Stimulated activated naive CD8-positive, alpha-beta T cell treated with anti-CD3 and anti-CD28 coated beads, Interleukin-15, Interleukin-2, amounts not matched to agents 100 U/mL and 50 U/mL, for 24 hours (primary cell): ENCODE results near the gene BCAT1.
A peak's percentile ranks its signal among the peaks of the same experiment; 100 is the strongest.
"Not testable (repeated sequence)": the region's sequence is repeated elsewhere in the genome, so short reads cannot be mapped to it uniquely, and the experiment has no call there.

ENCODE experiments used
- ATAC-seq: fragments of 150-1000 bp; cut with Tn5 transposase; one replicate; pipeline ENCODE4 v1.10.0; 2021
- DNase-seq: peaks from one replicate; pipeline ENCODE4 v3.0.0; 2021

BCAT1 gene

DNA sequence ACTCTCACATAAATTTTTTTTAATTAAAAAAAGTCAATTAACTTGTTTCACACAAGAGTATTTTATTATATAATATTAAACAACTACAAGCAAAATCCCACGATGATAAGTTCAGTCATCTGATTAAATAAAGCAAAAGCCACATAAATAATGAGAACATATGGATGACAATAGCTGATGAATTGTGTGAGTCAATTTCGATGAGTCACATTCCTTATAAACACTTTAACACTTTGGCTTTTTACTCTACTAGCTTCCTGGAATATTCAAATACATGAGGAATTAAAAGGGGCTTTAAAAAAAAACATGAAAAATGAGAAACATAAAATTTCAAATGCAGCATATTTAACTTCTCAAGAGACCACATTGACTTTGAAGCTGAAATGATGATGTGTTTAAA is 95.3 kb downstream of the BCAT1 start:
- DNase-seq = no peak

DNA sequence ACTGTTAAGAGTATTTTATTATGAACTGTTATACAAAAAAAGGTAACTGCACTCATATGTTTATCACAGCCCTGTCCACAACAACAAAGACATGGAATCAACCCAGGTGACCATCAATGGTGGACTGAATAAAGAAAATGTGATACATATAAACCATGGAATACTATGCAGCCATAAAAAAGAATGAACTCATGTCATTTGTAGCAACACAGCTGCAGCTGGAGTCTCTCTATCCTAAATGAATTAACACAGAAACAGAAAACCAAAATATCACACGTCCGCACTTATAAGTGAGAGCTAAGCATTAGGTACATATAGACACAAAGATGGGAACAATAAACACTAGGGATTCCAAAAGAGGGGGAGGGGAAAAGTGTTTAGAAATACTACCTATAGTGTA is 95.8 kb downstream of the BCAT1 start:
- DNase-seq = no peak
- no peak for ATAC-seq

More for the DNA sequence above, 95.3 kb downstream of the BCAT1 start:
- ATAC-seq = no peak

DNA sequence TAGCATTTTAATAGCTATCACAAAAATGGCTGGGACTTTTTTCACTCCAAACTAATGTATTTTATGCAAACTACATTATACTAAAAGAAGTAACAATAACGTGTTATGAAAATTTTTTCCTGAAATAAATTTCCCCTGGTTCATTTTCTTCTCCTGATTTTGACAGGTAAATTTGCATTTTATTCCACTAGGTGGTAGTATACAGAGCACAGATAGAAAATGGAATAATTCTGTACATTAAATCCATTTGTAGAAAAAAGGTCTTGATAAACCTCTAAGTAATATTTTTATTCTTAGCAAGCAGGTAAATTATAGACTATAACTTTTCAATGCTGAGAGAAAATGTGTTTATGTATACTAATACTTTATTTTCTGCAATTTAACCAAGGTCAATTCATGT is 96.5 kb downstream of the BCAT1 start:
- DNase-seq = no peak
- ATAC-seq = no peak

DNA sequence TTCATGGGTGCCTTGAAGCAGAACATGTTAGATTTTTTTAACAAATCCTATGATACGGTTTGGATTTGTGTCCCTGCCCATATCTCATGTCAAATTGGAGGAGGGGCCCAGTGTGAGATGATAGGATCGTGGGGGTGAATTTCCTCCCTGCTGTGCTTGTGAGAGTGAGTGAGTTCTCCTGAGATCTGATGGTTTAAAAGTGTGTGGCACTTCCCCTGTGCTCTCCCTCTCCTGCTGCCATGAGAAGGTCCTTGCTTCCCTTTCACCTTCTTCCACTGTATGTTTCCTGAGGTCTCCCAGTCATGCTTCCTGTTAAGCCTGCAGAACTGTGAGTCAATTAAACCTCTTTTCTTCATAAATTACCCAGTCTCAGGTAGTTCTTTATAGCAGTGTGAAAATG is 97.0 kb downstream of the BCAT1 start:
- DNase-seq, ATAC-seq: not testable (repeated sequence)

DNA sequence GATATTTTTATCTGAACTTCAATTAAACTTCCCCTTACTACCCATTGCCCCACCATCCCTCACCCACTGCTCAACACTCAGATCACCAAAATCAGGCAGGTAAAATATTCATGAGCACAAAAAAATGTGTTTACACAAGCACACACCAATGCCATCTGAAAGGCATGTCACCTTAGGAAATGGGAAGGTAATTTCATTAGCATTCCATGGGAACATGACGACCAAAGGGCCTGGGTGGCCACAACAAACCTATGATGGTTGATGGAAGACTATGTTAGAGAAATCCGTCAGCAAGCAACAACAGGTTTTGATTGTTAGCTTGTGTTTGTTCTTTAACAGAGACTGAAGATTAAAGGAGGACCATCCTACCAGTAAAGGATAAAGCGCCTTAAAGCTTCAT is 97.6 kb downstream of the BCAT1 start:
- ATAC-seq (no peak), DNase-seq (no peak)

DNA sequence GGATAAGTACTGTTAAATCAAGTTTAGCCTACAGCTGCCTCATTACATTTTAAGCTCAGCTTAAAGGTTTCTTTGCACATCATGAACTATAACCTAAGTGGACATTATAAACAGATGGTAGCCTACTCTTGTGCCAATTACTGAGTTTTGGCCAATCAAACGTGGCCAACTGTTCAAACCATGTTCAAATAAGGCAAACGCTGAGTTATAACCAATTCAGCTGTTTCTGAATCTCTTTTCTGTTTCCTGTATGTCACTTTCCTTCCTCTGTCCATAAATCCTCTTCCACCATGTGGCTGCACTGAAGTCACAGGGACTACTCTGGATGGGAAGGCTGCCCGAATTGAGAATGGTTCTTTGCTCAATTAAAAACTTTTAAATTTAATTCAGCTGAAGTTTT is 98.4 kb downstream of the BCAT1 start:
- DNase-seq (no peak), ATAC-seq (no peak)

DNA sequence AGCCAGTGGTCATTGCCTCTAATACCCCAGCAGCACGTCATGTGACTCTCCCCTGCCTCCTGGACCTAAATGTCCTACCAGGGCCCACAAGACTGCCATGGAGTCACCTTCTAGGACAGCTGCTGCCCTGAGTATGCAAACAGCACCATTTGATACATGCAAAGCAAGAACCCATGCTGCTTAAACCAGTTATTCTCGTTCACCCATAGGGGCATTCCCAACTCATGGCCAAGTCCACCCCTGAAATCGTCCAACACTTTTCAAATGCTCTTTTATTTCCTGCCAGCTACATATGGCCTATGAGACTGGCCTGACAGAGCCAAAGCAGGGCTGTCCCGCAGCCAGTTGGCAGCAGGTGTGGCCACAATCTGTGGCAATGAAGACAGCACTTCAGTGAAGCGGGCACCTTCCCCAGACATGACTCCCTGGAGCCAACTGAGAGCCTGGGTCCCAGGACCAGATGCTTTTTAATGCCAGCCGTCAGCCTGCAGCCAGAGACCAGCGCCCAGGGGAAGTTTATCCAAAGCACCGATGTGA is 99.9 kb downstream of the BCAT1 start:
- ATAC-seq = no peak
- no peak for DNase-seq

DNA sequence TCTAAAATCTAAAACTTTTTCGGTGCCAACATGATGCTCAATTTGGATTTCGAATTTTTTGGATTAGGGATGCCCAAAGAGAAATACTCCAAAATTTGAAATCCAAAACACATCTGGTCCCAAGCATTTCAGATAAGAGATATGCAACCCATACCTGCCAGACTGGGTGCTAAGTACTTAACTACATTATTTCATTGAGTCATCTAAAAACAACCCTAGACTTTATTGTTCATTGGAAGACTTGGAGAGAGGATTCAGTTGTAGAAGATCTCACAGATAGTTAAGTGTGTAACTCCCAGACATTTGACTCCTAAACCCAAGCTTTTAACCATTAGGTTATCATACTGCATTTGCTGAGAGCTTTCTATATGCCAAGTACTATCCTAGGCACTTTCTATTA is 102.2 kb downstream of the BCAT1 start:
- no peak for ATAC-seq
- DNase-seq = no peak

DNA sequence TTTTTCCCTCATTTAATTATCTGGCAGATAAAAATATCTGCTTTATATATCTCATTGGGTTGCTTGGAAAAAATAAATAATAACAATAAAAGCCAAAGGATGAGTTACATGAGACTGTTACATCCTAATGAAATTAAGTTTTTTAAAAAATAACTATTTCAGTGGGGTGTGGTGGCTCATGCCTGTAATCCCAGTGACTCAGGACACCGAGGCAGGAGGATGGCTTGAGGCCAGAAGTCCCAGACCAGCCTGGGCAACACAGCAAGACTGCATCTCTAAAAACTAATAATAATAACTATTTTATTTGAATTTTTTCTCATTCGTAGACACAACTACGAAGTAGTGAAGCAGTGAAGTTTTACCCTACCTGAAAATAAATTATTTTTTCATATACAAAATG is 103.3 kb downstream of the BCAT1 start:
- DNase-seq = no peak
- ATAC-seq = no peak

DNA sequence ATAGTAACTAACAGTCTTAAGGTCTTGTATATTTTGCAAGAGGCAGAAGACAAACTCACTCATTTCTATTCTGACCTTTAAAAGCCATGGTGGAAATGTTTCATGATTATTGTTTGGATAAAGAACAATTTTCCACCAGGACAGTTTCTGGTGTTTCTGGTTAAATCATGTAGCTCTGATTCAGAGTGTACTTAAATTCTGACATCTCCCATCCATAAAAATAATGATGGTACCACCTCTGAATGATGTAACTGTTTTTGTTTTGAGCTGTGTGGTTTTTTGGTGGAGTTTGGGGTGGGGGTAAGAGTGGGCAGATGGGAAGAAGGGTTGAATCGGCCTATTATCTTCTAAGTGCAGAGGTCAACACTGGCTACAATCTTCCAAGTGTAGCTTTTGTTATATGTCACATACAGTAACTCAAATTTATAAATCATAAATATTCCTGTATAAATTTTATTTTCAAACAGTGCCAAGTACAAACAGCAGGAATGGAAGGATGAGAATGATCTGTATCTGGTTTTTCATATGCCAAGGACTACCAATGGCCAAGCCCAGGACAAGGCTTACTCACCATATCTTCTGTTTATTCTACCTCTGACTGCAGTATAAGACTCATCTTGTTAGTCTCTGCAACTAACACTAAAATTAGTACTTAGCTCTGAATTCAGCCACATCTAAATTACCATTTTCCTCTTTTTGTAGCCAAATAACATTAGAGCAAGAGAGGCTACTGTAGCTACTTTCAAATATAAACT is 108.7 kb downstream of the BCAT1 start:
- peak; percentile 28 for ATAC-seq
- peak; percentile 17 for DNase-seq

DNA sequence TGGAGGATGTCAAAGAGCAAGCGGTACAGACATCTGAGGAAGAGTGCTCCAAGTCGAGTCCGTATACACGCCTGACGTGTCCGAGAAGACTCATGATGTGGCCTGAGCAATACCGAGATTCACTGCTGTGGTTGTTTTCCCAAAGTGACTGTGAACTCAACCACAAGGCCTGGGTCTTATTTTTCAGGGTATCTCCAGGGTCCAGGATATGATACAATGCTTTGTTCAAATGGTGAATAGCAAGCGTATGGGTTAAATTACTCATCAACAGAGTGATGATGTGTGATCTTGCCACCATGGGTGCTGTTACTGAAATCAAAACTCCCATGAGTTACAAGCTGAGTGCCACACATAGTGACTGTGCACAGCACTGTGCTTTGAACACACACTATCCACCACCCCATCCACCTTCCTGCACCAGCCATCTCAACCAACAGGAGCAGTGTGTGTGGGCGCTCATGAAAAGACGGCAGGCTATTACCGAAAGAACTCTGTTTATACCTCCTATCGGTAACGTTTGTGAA is 109.6 kb downstream of the BCAT1 start:
- DNase-seq (peak; percentile 66), ATAC-seq (peak; percentile 95)

DNA sequence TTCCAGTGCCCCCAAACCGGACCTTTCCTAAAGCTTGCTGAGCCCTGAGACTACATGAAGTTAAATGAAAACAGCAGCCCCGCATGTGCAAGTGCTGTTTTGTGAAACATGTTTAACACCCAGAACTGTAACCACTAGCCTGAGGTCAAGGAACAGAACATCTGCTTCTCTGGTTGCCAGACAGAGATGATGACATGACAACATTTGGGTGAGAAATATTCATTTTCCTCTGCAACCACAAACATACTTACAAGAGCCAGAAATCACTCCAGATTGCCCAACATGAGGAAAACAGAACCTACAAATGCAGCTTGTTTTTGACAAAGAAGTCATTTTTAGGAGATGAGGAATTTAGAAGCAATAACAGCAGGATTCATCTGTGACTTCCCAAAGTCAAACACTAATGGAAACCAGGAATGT is 110.4 kb downstream of the BCAT1 start:
- ATAC-seq = peak; percentile 11
- peak; percentile 25 for DNase-seq

DNA sequence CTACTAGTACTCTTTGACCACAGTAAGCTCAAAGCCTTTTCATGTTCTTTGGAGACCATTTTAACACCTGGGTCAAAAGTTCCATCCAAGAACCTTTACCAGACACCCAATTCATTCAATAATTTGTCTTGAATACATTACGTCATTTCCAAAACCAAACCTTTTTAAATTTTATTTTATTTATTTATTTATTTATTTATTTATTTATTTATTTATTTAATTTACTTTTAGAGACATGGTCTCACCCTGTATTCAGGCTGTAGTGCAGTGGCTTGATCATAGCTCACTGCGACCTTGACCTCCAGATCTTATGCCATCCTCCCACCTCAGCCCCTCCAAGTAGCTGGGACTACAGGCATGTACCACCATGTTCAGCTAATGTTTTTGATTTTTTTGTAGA is 113.5 kb downstream of the BCAT1 start:
- DNase-seq = no peak
- no peak for ATAC-seq

DNA sequence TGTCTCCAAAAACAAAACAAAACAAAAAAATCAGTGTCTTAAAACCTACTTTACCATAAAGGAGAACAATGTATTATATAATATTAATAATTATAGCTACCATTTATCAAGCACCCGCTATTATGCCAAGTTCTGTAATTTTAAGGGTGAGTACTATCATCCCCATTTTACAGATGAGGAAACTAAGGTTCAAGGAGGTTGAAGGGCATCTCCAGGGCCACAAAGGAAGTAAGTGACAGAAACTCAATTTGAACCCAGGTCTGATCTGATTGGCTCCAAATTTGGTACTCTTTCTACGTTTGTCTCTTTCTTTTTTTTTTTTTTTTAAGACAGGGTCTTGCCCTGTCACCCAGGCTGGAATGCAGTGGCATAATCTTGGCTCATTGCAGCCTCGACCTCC is 115.4 kb downstream of the BCAT1 start:
- ATAC-seq (no peak), DNase-seq (no peak)

DNA sequence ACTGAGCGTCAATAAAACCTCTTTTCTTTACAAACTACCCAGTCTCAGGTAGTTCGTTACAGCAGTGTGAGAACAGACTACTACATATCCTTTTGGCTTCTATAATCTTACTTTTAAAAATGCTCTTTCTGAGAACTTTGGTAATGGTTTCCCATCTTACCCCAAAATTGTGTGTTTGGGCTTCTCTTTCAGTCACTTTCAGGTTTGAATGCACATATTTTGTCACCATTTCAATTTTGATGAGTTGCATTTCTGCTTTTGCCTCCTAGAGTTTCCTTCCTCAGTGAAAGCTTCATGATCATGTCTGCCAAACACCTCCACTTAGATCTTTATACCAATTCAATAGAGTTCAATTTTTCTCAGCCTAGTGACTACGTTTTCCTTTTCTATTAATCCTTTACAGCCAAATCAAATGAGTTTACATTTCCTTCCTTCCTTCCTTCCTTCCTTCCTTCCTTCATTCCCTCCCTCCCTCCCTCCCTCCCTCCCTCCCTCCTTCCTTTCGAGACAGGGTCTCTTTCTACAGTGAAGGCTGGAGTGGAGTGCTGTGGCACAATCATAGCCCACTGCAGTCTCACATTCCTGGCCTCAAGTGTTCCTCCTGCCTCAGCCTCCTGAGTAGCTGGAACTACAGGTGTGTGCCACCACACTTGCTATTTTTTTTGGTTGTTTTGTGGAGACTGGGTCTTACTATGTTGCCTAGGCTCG is 124.9 kb downstream of the BCAT1 start:
- DNase-seq (no peak), ATAC-seq (no peak)

DNA sequence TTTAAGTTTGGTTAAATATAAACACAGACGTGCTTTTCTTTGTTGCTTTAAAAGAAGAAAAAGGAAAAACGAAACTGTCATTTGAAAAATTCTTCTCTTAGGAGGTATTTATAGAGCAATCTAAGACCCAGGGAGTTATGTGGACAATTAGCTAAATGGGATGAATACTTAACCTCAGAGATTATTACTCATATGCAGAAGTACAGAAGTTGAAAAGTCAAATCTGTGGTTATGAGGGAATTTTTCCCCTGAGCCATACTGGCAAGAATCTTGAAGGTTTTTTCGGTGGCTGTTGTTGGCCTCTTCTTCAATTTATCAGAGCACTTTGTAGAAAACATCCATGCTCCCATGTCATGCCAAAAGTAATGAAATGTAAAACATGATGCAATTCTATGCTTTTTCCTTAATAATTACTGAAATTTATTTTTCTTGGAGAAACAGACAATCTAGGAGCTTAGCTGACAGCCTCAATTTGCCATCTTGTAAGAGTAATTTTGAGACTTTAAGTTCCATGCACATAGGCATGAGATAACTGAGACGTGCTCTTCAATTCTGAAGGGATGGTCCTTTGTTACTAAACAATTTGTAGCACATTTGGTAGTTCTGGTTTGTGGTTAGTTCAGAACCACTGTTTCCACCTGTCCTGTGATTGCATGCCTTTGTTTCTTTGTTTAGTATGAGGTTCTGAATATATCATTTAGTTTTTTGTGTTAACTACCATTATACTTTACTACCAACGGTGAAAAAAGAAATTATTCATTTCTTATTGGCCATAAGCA is 126.6 kb downstream of the BCAT1 start:
- peak; percentile 88 for ATAC-seq
- no peak for DNase-seq

DNA sequence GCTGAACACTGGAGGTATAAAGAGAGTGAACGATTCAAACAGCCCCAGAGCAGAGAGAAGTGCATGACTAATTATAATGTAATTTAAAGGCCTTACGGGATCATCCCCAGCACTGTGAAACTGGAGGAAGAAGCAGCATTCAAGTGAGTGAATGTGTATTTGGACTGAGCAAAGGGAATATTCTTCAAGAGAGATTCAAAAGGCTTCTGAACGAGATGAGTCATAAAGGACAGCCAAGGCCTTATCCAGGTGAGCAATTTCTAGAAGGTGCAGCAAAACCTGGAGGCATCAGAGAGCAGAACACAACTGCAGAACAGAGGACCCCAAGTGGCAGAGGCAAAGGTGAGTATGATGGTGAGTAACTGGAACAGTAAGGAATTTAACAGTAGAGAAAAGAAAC is 127.2 kb downstream of the BCAT1 start:
- no peak for DNase-seq
- ATAC-seq = peak; percentile 67

DNA sequence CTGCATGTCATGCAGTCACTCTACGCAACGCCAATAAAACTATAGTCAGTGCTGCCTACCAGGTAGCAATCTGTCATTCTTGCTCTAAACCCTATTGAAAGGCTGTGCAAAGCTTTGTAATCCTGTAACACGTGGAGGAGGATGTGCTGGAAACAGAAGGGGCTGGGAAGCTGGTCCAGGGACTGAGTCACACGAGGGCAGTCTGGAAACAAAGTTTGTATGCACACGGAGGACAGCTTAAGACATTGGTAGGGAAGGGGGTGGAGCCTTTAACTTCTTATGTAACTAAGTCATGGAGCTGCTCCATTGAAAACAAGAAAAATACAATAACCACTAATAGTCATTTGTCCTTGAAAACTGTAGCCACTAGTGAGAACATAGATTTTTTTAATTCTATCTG is 128.0 kb downstream of the BCAT1 start:
- no peak for ATAC-seq
- DNase-seq = no peak

DNA sequence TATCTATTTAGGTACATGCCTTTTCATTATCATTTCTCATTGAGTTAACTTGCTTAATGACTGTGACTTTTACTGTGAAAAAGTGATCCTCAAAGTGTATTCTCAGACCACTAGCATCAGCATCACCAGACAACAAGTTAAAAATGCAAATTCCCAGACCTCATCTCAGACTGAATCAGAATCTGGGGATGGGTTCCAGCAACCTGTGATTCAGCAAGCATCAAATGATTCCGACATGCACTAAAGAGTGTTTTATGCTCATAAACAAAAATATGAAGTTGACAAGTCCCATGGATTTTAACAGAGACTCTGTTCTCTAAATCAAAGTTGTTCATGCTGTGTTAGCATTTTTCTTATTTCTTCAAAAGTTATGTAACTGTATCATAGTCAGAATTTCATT is 130.6 kb downstream of the BCAT1 start:
- DNase-seq (no peak), ATAC-seq (no peak)

DNA sequence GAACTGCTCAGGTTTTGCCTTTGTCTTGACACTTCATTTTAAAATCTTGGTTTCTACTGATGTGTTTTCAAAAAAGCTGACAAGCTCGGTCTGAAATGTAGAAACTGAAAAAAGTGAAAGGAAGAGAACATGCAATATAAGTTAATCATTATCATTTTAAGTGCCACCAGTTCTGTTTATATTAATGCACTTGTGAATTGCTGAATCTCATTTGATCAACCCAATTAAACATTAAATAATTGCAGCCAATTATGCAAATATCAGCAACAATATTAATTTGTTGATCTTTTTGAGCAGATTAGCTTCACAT is 133.8 kb downstream of the BCAT1 start:
- ATAC-seq = no peak
- no peak for DNase-seq

DNA sequence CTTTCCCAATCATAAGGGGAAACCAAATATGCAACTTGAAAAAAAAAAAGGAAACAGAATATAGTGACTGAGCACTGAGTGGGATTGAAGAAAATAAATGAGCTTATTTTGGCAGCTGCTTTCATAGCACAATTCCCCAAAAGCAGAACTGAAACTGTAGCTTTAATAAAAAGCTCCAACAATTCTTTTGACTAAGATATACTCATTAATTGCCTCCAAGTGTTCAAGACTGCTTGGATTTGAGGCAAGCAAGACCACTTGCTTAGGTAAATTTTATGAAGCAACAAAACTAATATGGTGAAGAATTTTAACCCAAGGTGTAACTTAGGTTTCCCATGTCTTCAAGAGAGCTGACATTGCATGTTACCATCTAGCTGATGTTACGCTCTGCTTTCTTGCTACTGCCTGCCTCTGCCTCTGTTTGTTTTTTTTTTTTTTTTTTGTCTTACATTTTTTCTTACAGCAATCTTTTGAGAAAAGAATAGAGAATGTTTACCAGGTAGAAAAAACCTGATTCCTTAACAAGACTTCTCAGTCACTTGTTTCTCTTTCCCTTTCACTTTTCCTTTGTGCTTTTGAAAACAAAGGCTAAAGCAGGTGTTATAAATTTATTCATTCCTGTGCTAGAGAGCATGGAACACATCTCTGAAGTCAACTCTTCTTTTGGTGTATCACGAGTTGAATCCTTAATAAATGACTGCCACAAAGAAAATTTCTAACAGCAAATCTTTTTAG is 134.4 kb downstream of the BCAT1 start:
- ATAC-seq (no peak), DNase-seq (no peak)

DNA sequence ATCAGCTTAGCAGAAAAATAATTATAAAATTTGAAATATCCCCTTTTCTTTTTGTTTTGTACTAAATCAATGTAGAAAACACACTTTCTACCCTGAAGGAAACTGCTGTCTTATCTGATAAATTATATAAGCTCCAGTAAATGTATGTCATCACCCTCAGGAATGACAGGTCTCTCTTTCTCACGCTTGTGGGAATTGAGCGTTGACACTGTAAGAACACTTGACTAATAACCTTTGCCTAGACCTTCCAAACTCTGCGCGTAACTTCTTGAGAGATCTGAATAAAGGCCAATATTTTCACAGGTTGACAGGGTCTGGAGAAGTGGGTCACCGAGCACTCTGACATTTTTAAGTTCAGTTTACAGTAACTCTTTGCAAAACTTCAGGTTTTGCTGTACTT is 138.5 kb downstream of the BCAT1 start:
- DNase-seq (no peak), ATAC-seq (no peak)
